HCEC 1CT (cell line): Measurements from ENCODE around the gene PTPN14.
"Not testable (repeated sequence)": the region's sequence is repeated elsewhere in the genome, so short reads cannot be mapped to it uniquely, and the experiment has no call there.

ENCODE experiments used
- DNase-seq: peaks from one replicate; pipeline ENCODE4 v3.0.0-alpha.2; 2017

Gene PTPN14

GRCh38 chr1:214506972-214507431 lies 44.4 kb downstream of the PTPN14 start:
- DNase-seq, result no peak

- DNase-seq, result no peak
Observed at GRCh38 chr1:214505134-214505533, 46.3 kb downstream of the PTPN14 start.

- no peak for DNase-seq
Observed at GRCh38 chr1:214504330-214504729, 47.1 kb downstream of the PTPN14 start.

- DNase-seq, result peak; percentile 63
Observed at GRCh38 chr1:214503553-214503952, 47.8 kb downstream of the PTPN14 start.

GRCh38 chr1:214500340-214501055 lies 50.9 kb downstream of the PTPN14 start:
- no peak for DNase-seq

- DNase-seq, result no peak
Observed at GRCh38 chr1:214499732-214500131, 51.7 kb downstream of the PTPN14 start.

GRCh38 chr1:214498021-214498420 lies 53.4 kb downstream of the PTPN14 start:
- DNase-seq, result no peak

GRCh38 chr1:214496126-214496525 lies 55.3 kb downstream of the PTPN14 start:
- DNase-seq, result no peak

GRCh38 chr1:214494706-214495105 lies 56.7 kb downstream of the PTPN14 start:
- no peak for DNase-seq

GRCh38 chr1:214494179-214494578 lies 57.2 kb downstream of the PTPN14 start:
- DNase-seq, result not testable (repeated sequence)

- peak; percentile 74 for DNase-seq
Observed at GRCh38 chr1:214493126-214493796, 58.1 kb downstream of the PTPN14 start.

GRCh38 chr1:214492401-214493075 lies 58.9 kb downstream of the PTPN14 start:
- DNase-seq, result peak; percentile 32

- DNase-seq, result no peak
Observed at GRCh38 chr1:214491468-214492146, 59.8 kb downstream of the PTPN14 start.

GRCh38 chr1:214485151-214485550 lies 66.3 kb downstream of the PTPN14 start:
- no peak for DNase-seq

- DNase-seq, result not testable (repeated sequence)
Observed at GRCh38 chr1:214483180-214483579, 68.2 kb downstream of the PTPN14 start.

GRCh38 chr1:214481983-214482634 lies 69.3 kb downstream of the PTPN14 start:
- DNase-seq, result not testable (repeated sequence)

- peak; percentile 89 for DNase-seq
Observed at GRCh38 chr1:214476986-214477870, 74.2 kb downstream of the PTPN14 start.

GRCh38 chr1:214476229-214476985 lies 75.0 kb downstream of the PTPN14 start:
- DNase-seq, result no peak

GRCh38 chr1:214475746-214476145 lies 75.7 kb downstream of the PTPN14 start:
- DNase-seq, result no peak

- DNase-seq, result no peak
Observed at GRCh38 chr1:214475331-214475730, 76.1 kb downstream of the PTPN14 start.

GRCh38 chr1:214474467-214474866 lies 76.9 kb downstream of the PTPN14 start:
- no peak for DNase-seq
